HG03520 (cell line): ENCODE results near the gene SLC5A8.
"Not testable (repeated sequence)": the region's sequence is repeated elsewhere in the genome, so short reads cannot be mapped to it uniquely, and the experiment has no call there.

ENCODE experiments used
- ATAC-seq: cut with Tn5 transposase; IDR thresholded peaks from one replicate; pipeline ENCODE4 v1.9.1; 2021; ENCODE audit warnings: mild to moderate bottlenecking, moderate library complexity; ENCODE audit not compliant: unreplicated experiment

SLC5A8 gene

DNA sequence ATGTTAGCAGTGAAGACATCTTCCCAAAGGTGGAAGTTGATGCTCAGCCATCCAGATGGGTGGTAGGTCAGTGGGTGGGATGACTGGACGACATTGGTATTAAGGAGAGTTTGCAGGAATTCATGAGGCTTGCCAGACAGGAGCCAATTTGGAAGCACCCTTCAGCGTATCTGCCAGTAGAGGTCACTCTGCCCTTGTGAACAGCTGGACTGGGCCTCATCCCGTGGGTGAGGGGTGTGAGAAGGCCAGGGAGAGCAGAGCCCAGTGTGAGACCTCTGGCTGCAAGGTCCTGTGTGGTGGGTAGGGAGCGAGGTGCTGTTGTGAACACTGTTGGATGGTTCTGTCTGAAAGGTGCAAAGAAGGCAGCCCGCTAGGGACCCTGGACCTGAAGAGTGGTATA, 37.7 kb downstream of the SLC5A8 start:
- no peak for ATAC-seq

DNA sequence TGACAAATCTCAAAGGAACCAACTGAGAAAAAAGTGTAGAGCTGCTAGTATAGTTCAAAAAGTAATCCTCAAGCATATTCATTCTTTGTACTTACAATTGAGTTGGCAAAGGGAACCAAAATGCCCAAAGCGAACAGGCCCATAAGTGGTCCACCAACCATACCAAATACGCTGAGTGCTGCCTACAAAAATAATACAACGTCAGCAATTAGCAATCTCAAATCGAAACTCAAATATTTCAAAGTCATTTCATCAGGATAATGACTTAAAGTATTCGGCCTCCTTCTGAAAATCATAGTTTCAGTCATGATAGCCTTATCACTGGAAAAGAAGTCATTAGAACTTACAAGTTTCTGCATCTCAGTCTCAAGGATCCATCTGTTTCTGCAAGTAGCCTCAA, 42.0 kb downstream of the SLC5A8 start:
- ATAC-seq = no peak

DNA sequence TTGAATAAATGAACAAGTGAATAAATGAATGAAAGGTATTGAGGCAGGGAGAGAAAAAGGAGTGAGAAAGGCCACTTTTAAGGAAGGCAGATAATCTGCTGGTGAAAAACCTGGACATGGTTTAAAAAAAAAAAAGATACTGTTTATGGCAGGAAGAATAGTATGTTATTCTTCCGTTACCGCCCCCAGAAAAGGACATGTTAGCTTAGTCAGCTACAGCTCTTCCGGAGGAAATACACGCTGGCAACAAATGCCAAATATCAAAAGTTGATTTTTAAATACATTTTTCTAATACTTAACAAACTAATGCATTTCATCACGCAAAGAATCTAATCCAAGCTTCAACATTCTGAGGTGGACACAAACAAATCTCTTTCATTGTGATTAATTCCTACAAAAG, 43.2 kb downstream of the SLC5A8 start:
- no peak for ATAC-seq

DNA sequence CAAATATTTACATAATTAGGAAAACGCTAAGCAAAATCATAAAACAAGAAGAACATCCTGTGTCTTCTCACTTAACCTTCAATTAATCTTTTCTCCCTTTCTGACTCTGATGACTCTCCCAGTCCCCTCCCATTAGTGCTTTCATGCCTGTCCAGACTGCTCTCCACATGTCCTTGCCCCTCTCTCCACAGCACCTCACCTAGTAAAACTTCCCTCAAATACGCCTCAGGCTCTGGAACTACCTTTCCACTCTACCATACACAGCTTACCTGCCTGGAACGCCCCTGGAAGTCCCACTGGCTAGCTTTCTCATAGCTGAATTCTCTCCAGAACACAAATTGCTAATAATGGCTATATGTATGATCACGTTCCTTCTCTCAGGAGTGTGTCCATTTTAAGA, 44.7 kb downstream of the SLC5A8 start:
- no peak for ATAC-seq

DNA sequence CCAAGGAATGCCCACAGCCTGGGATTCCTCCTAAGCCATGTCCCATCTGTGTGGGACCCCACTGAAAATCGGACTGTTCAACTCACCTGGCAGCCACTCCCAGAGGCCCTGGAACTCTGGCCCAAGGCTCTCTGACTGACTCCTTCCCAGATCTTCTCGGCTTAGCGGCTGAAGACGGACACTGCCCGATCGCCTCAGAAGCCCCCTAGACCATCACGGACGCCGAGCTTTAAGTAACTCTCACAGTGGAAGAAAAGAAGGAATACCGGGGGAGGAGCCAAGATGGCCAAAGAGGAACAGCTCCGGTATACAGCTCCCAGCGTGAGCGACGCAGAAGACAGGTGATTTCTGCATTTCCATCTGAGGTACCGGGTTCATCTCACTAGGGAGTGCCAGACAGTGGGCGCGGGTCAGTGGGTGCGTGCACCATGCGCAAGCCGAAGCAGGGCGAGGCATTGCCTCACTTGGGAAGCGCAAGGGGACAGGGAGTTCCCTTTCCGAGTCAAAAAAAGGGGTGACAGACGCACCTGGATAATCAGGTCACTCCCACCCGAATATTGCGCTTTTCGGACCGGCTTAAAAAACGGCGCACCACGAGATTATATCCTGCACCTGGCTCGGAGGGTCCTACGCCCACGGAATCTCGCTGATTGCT, 64.1 kb downstream of the SLC5A8 start:
- not testable (repeated sequence) for ATAC-seq

DNA sequence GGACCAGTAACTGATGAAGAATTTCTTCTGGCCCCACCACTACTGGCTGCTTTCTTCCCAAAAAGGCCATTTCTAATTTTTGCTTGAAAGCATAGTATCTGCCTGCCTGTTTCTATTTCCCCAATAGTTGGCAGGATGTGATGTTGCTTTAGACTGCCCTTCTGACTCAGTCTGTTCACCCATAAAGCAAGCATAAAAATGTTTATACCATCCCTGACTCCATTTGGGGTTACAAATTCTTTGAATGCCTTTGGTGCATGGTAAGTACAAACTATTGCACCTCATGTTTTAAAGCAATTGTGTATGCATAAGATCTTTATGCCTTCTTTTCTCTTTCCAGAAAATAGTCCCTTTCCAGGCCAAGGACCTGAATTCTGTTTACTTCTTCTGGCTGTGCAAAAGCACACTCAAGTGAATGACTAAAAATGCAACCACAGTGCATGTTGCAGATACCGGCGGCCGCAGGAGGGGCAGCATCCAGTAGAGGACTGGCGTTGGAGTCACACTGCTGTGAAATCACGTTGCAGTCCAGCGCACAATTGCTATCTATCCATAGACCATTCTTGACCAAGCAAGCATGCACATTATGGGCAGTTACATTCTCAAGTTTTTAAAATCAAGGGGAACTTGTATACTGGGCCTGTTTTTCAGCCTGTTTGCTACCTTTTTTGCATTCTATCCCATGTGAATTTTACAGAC, 82.4 kb downstream of the SLC5A8 start:
- ATAC-seq = no peak

DNA sequence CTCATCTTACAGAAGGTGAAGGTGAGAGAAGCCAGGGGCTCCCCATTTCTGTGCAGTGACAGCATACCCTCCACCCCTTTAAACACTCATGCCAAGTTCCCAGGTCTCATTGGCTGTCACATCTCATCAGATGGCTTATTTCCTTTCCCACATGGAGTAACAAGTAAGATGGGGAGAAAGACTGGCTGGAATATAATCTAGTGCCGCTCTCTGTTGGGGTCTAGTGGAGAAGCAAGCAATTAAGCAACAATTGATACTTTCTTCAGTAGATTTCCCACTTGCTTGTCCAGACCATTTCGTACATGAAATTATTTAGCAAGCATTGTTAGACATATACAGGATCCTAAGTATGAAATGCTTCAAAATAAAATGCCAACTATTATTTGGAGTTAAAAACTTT, 92.2 kb downstream of the SLC5A8 start:
- no peak for ATAC-seq

DNA sequence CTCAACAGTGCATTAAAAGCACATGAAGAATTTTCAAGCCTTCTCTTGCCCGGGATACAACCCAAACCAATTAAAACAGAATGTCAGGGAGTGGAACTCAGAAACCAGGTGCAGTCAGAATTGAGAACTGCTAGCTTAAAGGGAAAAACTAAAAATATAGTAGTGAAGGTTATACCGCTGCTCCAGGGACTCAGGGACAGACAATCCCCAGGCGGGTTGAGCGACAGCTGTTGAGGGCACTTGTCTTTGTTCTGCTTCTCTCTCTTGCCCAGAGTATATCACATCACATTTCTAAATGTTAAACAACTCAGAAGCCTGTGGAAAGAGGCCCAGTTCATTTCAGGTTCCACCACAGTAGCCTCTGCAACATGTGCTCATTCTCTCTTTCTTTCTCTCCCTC, 93.1 kb downstream of the SLC5A8 start:
- ATAC-seq = no peak

DNA sequence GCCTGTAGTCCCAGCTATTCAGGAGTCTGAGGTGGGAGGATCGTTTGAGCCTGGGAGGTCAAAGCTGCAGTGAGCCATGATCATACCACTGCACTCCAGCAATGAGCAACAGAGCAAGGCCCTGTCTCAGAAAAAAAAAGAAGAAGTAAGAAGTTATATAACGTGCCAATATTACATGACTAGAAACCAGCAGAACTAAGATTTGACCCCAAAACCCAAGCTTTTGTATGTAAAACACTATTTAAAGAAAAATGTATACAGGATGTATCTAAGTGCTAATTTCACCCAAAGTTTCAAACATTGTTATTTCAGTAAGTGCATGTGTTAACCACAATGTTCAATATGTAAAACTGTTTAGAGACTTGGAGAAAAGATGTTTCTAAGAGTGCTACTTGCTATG, 94.7 kb downstream of the SLC5A8 start:
- ATAC-seq = no peak

DNA sequence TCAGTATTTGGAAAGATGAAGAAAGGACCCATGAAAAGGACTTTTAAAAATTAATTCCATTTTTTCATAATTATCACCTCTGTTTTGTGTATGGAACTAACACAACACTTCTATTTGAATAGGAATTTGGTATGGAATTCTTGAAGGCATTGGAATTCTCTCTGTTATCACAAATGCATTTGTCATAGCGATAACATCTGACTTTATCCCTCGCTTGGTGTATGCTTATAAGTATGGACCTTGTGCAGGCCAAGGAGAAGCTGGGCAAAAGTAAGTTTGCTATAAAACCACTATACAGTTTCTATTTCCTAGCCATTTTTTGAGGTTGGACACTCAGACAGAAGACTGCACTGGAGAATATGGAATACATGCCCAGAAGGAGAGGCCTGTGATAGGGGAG, 98.6 kb downstream of the SLC5A8 start:
- ATAC-seq = no peak

DNA sequence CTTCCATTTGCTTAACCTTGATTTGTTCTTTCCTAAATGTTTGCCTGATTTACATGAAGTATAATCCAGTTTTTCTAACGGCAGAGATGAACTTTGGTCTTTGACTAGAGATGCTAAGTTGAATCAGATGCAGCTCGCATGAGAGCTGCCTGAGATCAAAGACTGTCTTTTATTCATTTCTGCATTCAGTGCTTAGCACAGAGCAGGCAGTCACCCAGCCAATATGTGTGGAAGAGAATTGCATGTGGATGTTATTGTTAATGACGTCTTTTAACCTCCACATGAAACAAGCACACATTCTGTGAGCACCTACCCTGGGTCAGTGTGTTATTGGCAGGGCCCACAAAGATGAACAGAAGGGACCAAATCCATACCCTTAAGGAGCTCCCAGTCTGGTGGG, 99.2 kb downstream of the SLC5A8 start:
- no peak for ATAC-seq

DNA sequence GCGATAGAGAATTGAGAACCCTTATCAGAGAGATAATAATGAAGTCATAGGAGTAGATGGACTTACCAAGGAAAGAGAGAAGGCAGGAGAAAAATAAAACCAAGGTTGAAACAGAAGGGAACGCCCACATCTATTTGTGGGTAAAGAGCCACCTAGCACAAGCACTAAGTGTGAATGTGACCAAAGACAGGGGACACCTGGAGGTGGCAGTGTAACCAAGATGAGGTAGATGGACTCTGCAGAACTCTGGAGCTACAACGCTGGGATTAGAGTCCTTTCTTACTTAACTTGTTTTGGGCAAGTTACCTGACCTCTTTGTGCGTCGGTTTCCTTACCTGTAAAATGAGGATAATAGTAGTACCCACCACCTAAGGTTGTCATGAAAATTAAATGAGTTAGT, 101.9 kb downstream of the SLC5A8 start:
- no peak for ATAC-seq

DNA sequence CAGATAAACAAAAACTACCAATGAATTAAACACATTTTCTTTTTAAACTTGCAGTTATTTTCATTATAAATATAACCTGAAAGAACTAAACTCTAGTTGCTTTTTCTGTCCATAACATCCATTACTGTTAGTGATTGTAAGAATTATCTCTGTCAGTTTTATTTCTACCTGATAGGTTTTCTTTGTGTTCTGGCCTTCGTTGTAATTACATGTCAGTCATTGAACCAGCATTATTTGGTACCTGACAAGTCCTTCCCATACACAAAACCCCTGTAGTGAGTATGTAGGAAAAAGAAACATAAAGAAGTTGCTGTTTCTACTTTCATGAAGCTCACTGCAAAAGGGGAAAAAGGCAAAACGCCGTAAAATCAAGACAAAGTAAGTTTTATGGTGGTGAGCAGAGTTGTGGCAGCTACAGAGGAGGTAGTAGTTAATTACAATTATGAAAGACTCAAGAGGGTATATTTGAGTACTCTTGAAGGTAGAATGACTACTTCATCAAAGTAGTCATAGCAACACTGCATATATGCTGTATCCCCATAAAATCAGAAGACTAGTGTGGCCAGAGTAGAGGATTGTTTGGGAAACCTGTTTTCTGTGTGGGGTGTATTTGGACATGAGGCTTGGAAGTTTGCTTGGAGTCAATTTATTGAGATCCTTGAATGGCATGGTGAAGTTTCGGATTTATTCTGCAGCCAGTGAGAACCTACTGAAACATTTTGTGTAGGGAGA, 102.8 kb downstream of the SLC5A8 start:
- no peak for ATAC-seq
